ENCODE results near the gene CLTRN.
"Not testable (repeated sequence)": the region's sequence is repeated elsewhere in the genome, so short reads cannot be mapped to it uniquely, and the experiment has no call there.

Gene CLTRN

GRCh38 chrX:15664487-15665444 is at the start of gene CLTRN:
TSS of gene CLTRN (minus strand) at chrX:15664805. CDS start at chrX:15664775, 30 bp downstream.
- no peak for DNase-seq

- not testable (repeated sequence) for DNase-seq
Observed at GRCh38 chrX:15704273-15704672, 39.7 kb upstream of the CLTRN start.

GRCh38 chrX:15703809-15704208 is 39.2 kb upstream of the CLTRN start:
- DNase-seq = not testable (repeated sequence)

GRCh38 chrX:15702488-15703371 is 38.1 kb upstream of the CLTRN start:
- no peak for DNase-seq

GRCh38 chrX:15696516-15696915 is 31.9 kb upstream of the CLTRN start:
- no peak for DNase-seq

GRCh38 chrX:15694941-15695451 is 30.4 kb upstream of the CLTRN start:
- DNase-seq = no peak

- DNase-seq = peak; percentile 20 to 81 (median 38)
Observed at GRCh38 chrX:15686818-15687685, 22.4 kb upstream of the CLTRN start.

GRCh38 chrX:15683193-15683592 is 18.6 kb upstream of the CLTRN start:
- DNase-seq = no peak

- DNase-seq = no peak
Observed at GRCh38 chrX:15681433-15681832, 16.8 kb upstream of the CLTRN start.

- DNase-seq = no peak
Observed at GRCh38 chrX:15680401-15680800, 15.8 kb upstream of the CLTRN start.

GRCh38 chrX:15679246-15679645 is 14.6 kb upstream of the CLTRN start:
- DNase-seq = no peak

- no peak for DNase-seq
Observed at GRCh38 chrX:15678339-15678738, 13.7 kb upstream of the CLTRN start.

- DNase-seq = no peak
Observed at GRCh38 chrX:15676886-15677285, 12.3 kb upstream of the CLTRN start.

GRCh38 chrX:15675490-15675921 is 10.9 kb upstream of the CLTRN start:
- DNase-seq = peak in 3 of 6 experiments; percentile 76 to 86 (median 80)

GRCh38 chrX:15674841-15675489 is 10.4 kb upstream of the CLTRN start:
- peak; percentile 79 to 100 (median 94) for DNase-seq

GRCh38 chrX:15674514-15674840 is 9.9 kb upstream of the CLTRN start:
- no peak for DNase-seq

- DNase-seq = no peak
Observed at GRCh38 chrX:15673970-15674369, 9.4 kb upstream of the CLTRN start.

GRCh38 chrX:15672881-15673280 is 8.3 kb upstream of the CLTRN start:
- DNase-seq = no peak

GRCh38 chrX:15663439-15663838 is 1.2 kb downstream of the CLTRN start:
- DNase-seq = no peak

- not testable (repeated sequence) for DNase-seq
Observed at GRCh38 chrX:15654804-15655203, 9.8 kb downstream of the CLTRN start.

GRCh38 chrX:15653961-15654360 is 10.6 kb downstream of the CLTRN start:
- DNase-seq = no peak

GRCh38 chrX:15647510-15647909 is 17.1 kb downstream of the CLTRN start:
- DNase-seq = not testable (repeated sequence)
